Ovary (tissue), 9 donors: Measurements from ENCODE around the gene TMPO. TPM values are rescaled to one million over a fixed set of nuclear protein-coding genes. Genes with fewer than 3 reads are reported as not detected.
"Not testable (repeated sequence)": the region's sequence is repeated elsewhere in the genome, so short reads cannot be mapped to it uniquely, and the experiment has no call there.

Experiments
- DNase-seq, 5 donors: peaks; one replicate each; pipeline ENCODE4 v3.0.0-alpha.2; 2019 to 2020
- H3K27ac ChIP-seq, 2 donors: fragments of 200-600 bp; one replicate each; pipeline versions ENCODE4 v1.5.1 to v1.8.0; 2019 to 2022
- H3K27me3 ChIP-seq: fragments of 200-600 bp; one replicate; pipeline ENCODE4 v1.8.0; 2022
- H3K36me3 ChIP-seq: fragments of 200-600 bp; sonication (generic); one replicate; pipeline ENCODE4 v1.5.1; 2019
- H3K4me1 ChIP-seq: one replicate; pipeline ENCODE4 v1.8.1; 2013; ENCODE audit warnings: mild to moderate bottlenecking, moderate library complexity; ENCODE audit not compliant: insufficient read depth
- H3K4me3 ChIP-seq: fragments of 200-600 bp; sonication (generic); one replicate; pipeline ENCODE4 v1.5.1; 2017
- H3K9me3 ChIP-seq, 2 donors: fragments of 200-600 bp in 1 of 2; sonication (generic) in 1 of 2; one replicate each; pipeline versions ENCODE4 v1.5.1 to v1.8.1; 2013 to 2019; ENCODE audit warnings: mild to moderate bottlenecking in 1 of 2, moderate library complexity in 1 of 2
- EP300 ChIP-seq: sonication (generic); formaldehyde crosslinking; IDR thresholded peaks from one replicate; pipeline ENCODE4 v1.6.1; 2017; ENCODE audit warnings: antibody characterized with exemption
- POLR2A ChIP-seq: fragments of 450-650 bp; IDR thresholded peaks from one replicate; pipeline ENCODE4 v1.6.1; 2017; ENCODE audit warnings: antibody characterized with exemption, mild to moderate bottlenecking, moderate library complexity
- WGBS, 3 donors: extraction: QIAGEN DNeasy Blood & Tissue Kit in 1 of 3; methylation state at CpG; one replicate each; pipeline versions ENCODE4 v1.1.5 to v1.1.7; 2013 to 2017; 5-methylcytosine and 5-hydroxymethylcytosine counted together
- intact Hi-C, 4 donors: fragments of 100-400 bp; cut with DNase I; formaldehyde crosslinking; loops; one replicate each; pipeline versions ENCODE4 v1.11.0 to v1.15.1; 2022 to 2023
- polyA plus RNA-seq, 2 donors: library from polyadenylated mRNA; stranded (reverse); fragments of 200-250 nt in 1 of 2; fragments of 350-450 nt in 1 of 2; fragmentation: Illumina TruSeq in 1 of 2; extraction: RNeasy Lipid Tissue Mini Kit (QIAGEN cat#74804) in 1 of 2; gene quantifications; one replicate each; pipeline ENCODE4 v1.2.3, GENCODE V29; 2013 to 2014
- total RNA-seq, 7 donors: library from RNA; depleted of rRNA in 2 of 7; stranded (reverse); fragments of >200 nt in 2 of 7; fragmentation: NEBNext Ultra II Directional in 3 of 7; extraction: Animal tissue kit (Norgen Biotek cat#: 25700) in 3 of 7; gene quantifications; one replicate each; pipeline versions ENCODE4 v1.1.0 to v1.2.4, GENCODE V29; 2016 to 2023
- TF ChIP-seq, protein P1 (sequence below), 3 donors: fragments of 450-650 bp in 2 of 3; fragments of 200-600 bp in 1 of 3; IDR thresholded peaks; one replicate each; pipeline versions ENCODE4 v1.5.1 to v1.8.0; 2016 to 2022; ENCODE audit warnings: antibody characterized with exemption in 3 of 3, mild to moderate bottlenecking in 1 of 3
- donor health status: DM: no; HTN: no; CAD: no; lungs with moderate emphysema.
- donor health status: DM: no; HTN: no; CAD: no.
- donor health status: Bipolar disorder and iron deficiency.
- donor health status: DM: yes; HTN: yes; CAD: no.
- donor health status: DM: no; HTN: no; CAD: no.
- donor health status: DM: yes; HTN: yes; CAD: no.

Gene TMPO
- total and polyA plus RNA-seq, 9 donors = 48.4 to 144 (median 116) TPM

DNA sequence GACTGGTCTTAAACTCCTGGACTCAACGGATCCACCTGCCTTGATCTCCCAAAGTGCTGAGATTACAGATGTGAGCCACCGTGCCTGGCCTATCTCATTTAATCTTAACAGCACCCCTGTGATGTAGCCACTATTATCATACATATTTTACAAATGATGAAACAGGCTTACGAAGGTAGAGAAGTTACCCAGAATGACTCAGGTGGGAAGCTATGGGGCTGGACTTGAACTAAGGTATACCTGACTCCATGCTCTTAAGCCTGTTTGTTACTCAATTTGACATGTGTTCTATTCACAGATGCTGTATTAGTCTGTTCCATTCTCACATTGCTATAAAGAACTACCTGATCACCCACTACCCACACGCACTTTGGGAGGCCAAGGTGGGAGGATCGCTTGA is 36.8 kb upstream of the TMPO start:
- TF ChIP-seq POLR2A = no peak
- no peak for TF ChIP-seq EP300
- TF ChIP-seq, protein P1, sequence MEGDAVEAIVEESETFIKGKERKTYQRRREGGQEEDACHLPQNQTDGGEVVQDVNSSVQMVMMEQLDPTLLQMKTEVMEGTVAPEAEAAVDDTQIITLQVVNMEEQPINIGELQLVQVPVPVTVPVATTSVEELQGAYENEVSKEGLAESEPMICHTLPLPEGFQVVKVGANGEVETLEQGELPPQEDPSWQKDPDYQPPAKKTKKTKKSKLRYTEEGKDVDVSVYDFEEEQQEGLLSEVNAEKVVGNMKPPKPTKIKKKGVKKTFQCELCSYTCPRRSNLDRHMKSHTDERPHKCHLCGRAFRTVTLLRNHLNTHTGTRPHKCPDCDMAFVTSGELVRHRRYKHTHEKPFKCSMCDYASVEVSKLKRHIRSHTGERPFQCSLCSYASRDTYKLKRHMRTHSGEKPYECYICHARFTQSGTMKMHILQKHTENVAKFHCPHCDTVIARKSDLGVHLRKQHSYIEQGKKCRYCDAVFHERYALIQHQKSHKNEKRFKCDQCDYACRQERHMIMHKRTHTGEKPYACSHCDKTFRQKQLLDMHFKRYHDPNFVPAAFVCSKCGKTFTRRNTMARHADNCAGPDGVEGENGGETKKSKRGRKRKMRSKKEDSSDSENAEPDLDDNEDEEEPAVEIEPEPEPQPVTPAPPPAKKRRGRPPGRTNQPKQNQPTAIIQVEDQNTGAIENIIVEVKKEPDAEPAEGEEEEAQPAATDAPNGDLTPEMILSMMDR (IDR thresholded peaks at IDR 0.05) = no peak
- DNase-seq = no peak
- intact Hi-C loops = no loop called here
- H3K27me3 ChIP-seq = no peaks in the 10 kb centered on the region
- no peaks in the 10 kb centered on the region for H3K36me3 ChIP-seq
- H3K4me1 ChIP-seq = peaks cover 1% of the 10 kb centered on the region
- no peaks in the 10 kb centered on the region for H3K9me3 ChIP-seq
- WGBS, 3 donors = 95 to 99% (median 96%) methylated on average over 5 of the region's 5 CpGs
- no peak overlapping the region for H3K27ac ChIP-seq
- no peak overlapping the region for H3K4me3 ChIP-seq

DNA sequence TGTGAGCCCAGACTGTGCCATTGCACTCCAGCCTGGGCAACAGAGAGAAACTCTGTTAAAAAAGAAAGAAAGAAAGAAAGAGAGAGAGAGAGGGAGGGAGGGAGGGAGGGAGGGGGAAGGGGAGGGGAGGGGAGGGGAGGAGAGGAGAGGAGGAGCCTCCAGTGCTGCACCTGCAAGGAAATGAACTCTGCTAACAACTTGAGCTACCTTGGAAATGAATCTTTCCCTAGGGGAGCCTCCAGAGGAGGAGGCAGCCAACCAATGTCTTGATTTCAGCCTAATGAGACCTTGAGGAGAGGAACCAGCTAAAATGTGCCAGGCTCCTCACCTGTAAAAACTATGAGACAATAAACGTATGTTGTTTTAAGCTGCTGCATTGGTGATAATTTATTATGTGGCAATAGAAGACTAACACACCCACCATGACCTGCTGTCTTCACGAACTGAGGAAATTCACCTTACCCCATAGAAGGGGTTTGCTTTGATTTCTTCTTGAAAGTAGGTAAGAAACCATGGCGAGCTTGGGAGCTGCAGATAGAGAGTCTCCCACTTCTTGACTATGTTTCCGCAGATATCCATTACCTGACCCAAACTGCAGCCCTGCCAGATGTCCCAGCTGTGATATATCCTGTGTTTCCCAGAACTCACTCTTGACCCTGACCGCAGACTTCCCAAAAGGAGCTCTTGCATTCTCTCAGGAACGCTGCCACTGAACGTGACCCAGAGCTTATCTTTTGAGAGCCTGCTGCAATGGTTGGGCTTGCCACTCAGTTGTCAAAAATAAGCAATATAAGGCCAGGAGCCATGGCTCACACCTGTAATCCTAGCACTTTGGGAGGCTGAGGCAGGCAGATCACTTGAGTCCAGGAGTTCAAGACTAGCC is 31.5 kb upstream of the TMPO start:
- DNase-seq = peak in 1 of 5 donors; percentile 36
- Histone ChIP-seq H3K4me1 (no peaks in the 10 kb centered on the region), H3K4me3 (no peak overlapping the region), H3K27ac (no peak overlapping the region), H3K36me3 (no peaks in the 10 kb centered on the region), H3K27me3 (no peaks in the 10 kb centered on the region), H3K9me3 (no peaks in the 10 kb centered on the region)
- 35 to 47% (median 41%) methylated on average over 7 of the region's 7 CpGs for WGBS, 3 donors
- TF ChIP-seq, protein P1 (IDR thresholded peaks at IDR 0.05) = no peak
- no peak for TF ChIP-seq EP300
- TF ChIP-seq POLR2A = no peak
- intact Hi-C loops = no loop called here

DNA sequence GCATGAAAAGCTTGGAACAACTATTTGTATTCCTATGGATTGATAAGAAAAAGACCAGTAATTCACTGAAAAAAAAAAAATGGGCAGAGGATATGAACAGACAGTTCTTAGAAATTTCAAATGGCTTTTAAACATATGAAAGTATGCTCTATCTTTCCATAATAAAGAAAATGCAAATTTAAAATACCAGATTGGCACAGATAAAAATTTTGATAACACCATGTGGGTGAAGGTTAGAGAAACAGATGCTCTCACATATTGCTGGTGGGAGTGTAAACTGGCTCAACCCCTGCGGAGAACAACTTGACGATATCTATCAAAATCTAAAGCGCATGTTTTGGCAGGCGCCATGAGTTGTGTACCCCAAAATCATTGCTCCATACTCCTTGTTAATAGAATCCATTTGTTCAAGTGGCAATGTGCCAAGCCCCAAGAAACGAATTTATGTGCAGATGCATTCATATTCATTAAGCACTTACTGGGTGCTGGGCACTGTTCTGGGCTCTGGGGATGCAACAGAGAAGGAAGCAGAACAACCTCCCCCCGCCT is 29.5 kb upstream of the TMPO start:
- H3K4me1 ChIP-seq = no peaks in the 10 kb centered on the region
- H3K4me3 ChIP-seq = no peak overlapping the region
- TF ChIP-seq POLR2A = no peak
- TF ChIP-seq EP300 = no peak
- TF ChIP-seq, protein P1 (IDR thresholded peaks at IDR 0.05) = no peak
- 81 to 83% (median 82%) methylated on average over 6 of the region's 6 CpGs for WGBS, 3 donors
- intact Hi-C loops = no loop called here
- DNase-seq = no peak
- no peaks in the 10 kb centered on the region for H3K36me3 ChIP-seq
- H3K27me3 ChIP-seq = no peaks in the 10 kb centered on the region
- no peak overlapping the region for H3K27ac ChIP-seq
- no peaks in the 10 kb centered on the region for H3K9me3 ChIP-seq

DNA sequence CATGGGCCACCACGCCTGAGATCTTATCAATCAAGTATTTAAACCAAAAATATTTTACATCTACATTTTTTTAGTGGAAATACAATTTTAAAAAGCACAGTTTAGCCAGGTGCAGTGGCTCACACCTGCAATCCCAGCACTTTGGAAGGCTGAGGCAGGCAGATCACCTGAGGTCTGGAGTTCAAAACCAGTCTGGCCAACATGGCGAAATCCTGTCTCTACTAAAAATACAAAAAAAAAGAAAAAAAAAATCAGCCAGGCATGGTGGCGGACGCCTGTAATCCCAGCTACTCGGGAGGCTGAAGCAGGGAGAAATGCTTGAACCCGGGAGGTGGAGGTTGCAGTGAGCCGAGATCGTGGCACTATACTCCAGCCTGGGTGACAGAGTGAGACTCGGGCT is 27.0 kb upstream of the TMPO start:
- H3K27me3 ChIP-seq, H3K36me3 ChIP-seq, H3K27ac ChIP-seq, H3K4me3 ChIP-seq, H3K4me1 ChIP-seq, intact Hi-C loops, DNase-seq, H3K9me3 ChIP-seq: not testable (repeated sequence)
- 94 to 96% (median 96%) methylated on average over 9 of the region's 9 CpGs for WGBS, 3 donors

DNA sequence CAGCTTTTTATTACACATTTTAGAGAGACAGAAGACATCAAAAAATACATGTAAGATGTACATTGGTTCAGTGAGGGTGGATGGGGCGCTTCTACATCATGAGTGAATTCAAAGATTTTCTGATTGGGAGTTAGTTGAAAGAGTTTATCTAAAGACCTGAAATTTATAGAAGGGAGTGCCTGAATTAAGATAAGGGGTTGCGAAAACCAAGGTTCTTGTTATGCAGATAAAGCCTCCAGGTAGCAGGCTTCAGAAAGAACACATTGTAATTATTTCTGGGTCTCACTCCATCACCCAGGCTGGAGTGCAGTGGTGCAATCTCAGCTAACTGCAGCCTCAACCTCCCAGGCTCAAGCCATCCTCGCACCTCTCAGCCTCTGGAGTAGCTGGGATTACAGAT is 26.2 kb upstream of the TMPO start:
- H3K27me3 ChIP-seq = no peaks in the 10 kb centered on the region
- no peak for DNase-seq
- H3K27ac ChIP-seq = no peak overlapping the region
- no peak overlapping the region for H3K4me3 ChIP-seq
- H3K9me3 ChIP-seq = no peaks in the 10 kb centered on the region
- no peaks in the 10 kb centered on the region for H3K36me3 ChIP-seq
- H3K4me1 ChIP-seq = no peaks in the 10 kb centered on the region
- intact Hi-C loops = no loop called here
- WGBS, 3 donors = 95 to 98% (median 97%) methylated on average over 3 of the region's 3 CpGs
- TF ChIP-seq, protein P1 (IDR thresholded peaks at IDR 0.05) = no peak
- no peak for TF ChIP-seq POLR2A
- TF ChIP-seq EP300 = no peak
